A204.1 (cell line): ENCODE results near the gene HOXA4.

Source experiments
- FAIRE-seq: peaks from 2 replicates; lab custom pipeline; 2012; peaks lifted over from hg19 to GRCh38; lab: Jason Lieb, UNC

Gene HOXA4

GRCh38 chr7:27130540-27131389, at the start of gene HOXA4:
HOXA4 (minus strand) TSS chr7:27130757; CDS start chr7:27130733, 24 bp downstream.
- no peak for FAIRE-seq

- no peak for FAIRE-seq
Measured at GRCh38 chr7:27179503-27180430, 49.2 kb upstream of the HOXA4 start.

- FAIRE-seq: no peak
Measured at GRCh38 chr7:27179030-27179429, 48.5 kb upstream of the HOXA4 start.

- no peak for FAIRE-seq
Measured at GRCh38 chr7:27178366-27178765, 47.8 kb upstream of the HOXA4 start.

GRCh38 chr7:27177795-27178320, 47.3 kb upstream of the HOXA4 start:
- FAIRE-seq: no peak

GRCh38 chr7:27176962-27177794, 46.6 kb upstream of the HOXA4 start:
- FAIRE-seq: no peak

GRCh38 chr7:27176524-27176845, 45.9 kb upstream of the HOXA4 start:
- no peak for FAIRE-seq

- FAIRE-seq: no peak
Measured at GRCh38 chr7:27175626-27176523, 45.3 kb upstream of the HOXA4 start.

GRCh38 chr7:27174874-27175625, 44.5 kb upstream of the HOXA4 start:
- FAIRE-seq: no peak

- FAIRE-seq: no peak
Measured at GRCh38 chr7:27173956-27174873, 43.7 kb upstream of the HOXA4 start, which contains the start of gene HOXA10. HOXA10 (minus strand) TSS chr7:27174320; CDS start chr7:27174306, 14 bp downstream.

- FAIRE-seq: no peak
Measured at GRCh38 chr7:27173511-27173955, 43.0 kb upstream of the HOXA4 start.

- FAIRE-seq: no peak
Measured at GRCh38 chr7:27172823-27173510, 42.4 kb upstream of the HOXA4 start.

- FAIRE-seq: no peak
Measured at GRCh38 chr7:27172315-27172774, 41.8 kb upstream of the HOXA4 start.

- FAIRE-seq: no peak
Measured at GRCh38 chr7:27171637-27172314, 41.2 kb upstream of the HOXA4 start.

GRCh38 chr7:27171325-27171636, 40.7 kb upstream of the HOXA4 start:
- no peak for FAIRE-seq

- no peak for FAIRE-seq
Measured at GRCh38 chr7:27170426-27171324, 40.1 kb upstream of the HOXA4 start.
